HTR-8/SVneo (cell line): ENCODE measurements around the gene OPCML.

ENCODE experiments used
- DNase-seq: peaks from one replicate; pipeline ENCODE4 v3.0.0; 2011; ENCODE audit warnings: low spot score, mixed read lengths; ENCODE audit not compliant: insufficient read length
- FAIRE-seq: peaks from 2 replicates; lab custom pipeline; 2011; peaks lifted over from hg19 to GRCh38; lab: Jason Lieb, UNC

OPCML gene

DNA sequence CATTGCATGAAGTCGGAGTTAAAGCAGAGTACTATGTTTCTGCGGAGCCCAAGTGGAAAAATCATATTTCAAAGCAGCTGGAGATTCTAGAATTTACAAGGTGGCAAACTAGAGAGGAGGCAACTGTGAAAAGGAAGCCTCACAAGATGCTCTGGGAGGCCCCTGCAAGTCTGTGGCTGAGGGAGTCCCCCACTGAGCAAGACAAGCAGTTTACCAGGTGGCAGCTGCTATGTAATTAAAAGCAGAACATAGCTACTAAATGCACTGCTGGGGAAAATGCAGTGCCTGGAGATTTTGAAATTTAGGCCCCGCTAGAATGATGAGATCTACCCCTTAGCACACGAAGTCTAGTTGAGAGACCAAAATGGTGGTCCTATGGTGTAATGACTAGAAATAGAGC is 728.0 kb downstream of the OPCML start:
- no peak for FAIRE-seq
- no peak for DNase-seq

DNA sequence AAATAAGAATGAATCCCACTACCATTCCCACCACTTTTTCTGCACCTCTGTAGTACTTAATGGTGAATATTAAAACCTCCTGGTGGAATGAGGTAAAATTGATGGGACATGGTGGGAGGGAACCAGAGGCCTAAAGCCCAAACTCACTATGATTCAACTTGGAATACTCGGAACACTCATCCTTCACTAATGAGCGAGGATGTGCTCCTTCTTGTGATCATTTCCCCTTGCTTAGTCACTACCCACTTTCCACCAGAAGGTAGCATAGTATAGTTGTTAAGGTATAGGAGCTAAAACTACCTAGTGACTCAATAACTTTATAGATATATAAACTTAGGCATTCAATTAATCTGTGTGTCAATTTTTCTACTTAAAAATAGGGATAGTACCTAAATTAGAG is 728.9 kb downstream of the OPCML start:
- FAIRE-seq (no peak), DNase-seq (no peak)

DNA sequence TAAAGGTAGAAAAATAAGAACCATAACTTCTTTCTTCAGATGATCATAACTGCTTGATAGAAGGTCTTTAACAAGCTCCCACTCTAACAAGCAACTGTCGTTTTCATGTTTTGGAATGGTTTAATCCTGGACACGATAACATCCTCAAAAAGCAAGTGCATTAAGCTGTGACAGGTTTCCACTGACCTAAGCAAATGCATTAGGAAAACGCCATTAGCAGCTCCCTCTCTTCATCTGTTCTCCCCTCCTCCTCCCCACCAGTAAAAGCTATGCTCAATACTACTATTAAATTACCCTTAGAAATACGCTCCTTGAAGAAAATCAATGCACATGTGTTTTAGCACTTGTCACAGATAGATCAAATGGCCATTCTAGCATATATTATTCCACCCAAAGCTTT is 729.4 kb downstream of the OPCML start:
- FAIRE-seq (no peak), DNase-seq (no peak)

DNA sequence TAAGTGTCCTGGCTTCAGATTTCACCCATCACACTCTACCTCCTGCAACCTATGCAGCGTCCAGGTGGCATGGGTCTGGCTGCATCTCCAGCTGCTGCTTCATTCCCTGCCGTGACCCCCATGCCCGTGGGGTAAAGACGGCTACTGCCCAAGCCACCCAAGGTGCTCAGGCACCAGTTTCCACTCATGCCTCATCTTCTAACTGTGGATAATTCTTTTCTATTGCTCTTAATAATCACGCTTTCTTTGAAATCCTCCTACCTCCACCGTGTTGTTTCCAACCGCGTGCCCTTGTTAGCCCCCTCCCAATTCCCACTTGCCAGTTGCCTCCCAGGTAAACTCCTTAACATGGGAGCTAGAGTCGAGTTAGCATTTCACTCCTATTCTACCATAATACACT is 738.5 kb downstream of the OPCML start:
- no peak for FAIRE-seq
- no peak for DNase-seq

DNA sequence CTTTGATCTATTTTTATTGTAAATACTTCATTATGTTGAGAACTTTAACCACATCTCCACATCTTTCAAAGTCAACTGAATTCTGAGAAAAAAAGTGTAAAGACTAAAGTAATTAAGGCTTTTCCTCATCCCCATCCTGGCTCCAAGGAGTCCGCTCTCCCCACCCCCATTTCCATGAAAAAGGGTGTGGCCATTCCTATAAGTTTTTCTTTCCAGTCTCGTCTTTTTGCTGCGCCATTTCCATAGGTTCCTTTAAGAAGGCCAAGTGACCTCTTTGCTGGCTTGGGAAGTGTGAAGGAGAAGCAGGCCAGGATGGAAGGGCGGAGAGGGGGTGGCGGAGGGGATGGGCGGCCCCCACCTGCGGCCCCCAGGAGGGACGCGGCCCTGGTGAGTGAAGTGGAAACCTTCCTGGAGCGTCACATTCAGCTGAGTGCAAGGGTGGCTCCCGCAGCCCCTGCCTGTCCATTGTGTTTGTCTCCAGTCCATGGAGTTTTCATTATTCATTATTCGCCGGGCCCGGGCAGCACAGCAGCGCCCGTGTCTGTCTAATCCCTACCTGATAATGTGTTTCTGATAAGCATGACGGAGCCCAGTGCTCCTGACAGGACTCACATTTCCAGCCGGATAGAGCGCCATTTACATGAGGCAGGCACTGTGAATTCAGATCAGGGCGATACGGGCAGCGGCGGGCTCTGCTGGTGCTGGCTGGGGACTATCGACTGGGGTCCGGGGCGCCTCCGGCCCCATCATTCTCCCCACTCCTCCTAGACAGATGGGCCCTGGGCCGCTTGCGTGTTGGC is 739.8 kb downstream of the OPCML start:
- FAIRE-seq (no peak), DNase-seq (no peak)

DNA sequence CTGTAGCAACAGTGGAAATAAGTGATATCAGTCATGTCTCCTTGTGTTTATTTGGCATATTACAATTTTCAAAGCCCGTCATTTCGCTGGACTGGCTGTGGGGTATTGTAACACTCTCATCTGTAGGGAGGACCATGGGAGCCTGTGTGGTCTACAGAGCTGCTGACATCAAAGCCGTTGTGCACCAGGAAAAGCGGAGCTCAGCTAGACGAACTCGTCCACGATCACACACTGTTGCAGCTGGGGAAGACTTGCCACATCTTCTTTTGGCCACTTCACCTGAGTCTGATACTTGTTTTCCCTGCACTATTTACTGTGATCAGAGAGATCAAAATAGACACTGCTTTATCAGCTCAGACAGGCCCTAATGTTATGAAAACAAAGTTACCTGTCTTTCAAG is 741.3 kb downstream of the OPCML start:
- FAIRE-seq = no peak
- DNase-seq = no peak

DNA sequence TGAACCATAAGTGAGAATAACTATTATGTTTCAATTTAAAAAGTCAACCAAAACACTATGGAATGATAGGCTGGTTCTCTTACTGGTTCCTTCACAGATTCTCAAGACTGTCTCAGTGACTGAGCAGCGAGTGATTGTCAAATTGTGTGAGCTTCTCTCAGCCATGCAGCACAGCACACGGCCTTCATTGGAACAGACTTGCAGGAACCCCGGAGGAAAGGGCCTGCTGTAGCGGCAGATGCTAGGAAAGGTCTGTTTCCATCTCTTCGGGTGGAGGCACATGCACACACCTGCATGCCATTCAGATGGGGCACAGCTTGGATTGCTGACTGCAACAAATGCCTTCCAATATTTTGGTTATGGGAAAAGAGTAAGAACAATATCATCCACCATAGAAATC is 741.8 kb downstream of the OPCML start:
- FAIRE-seq = no peak

DNA sequence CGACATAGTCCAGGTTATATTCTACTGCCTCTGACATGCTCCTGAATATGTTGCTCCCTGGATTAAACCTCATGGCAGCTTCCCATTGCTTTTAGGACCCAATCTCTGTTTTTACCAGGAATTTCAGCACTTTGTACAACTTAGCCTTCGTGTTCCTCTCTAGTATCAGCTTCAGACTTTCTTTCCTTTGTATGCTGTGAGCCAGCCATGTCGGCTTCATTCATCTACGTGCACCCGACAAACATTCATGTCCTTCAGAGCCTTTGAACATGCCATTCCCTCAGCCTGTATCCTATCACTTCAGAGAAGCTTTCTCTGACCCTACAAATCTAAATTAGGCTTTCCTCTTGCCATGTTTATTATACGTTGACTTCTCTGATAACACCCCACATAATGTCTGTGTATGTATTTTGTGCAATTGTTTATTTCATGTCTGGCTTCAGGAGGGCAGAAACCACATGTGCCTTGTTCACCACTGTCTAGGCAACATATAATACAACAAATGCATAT is 743.4 kb downstream of the OPCML start:
- no peak for DNase-seq
- no peak for FAIRE-seq

More for the DNA sequence above, 741.8 kb downstream of the OPCML start:
- DNase-seq = no peak

DNA sequence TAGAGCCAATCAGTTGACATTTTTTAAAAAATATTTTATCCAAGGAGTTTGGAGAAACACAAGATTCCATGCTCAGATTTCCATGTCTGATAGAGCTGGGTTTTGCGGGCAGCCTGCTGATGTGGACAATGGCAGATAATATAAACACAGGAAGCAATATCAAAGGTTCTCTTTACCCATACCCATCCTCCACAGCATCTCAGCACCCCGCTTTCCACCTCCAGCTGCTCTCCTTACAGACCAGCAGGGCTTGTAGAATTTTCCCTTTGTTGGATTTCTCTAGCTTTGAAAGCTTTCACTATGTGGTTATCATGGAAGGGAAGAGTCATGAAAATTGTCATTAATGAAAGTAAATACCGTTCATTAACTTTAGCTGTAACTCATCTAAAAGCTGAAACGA is 746.4 kb downstream of the OPCML start:
- DNase-seq (no peak), FAIRE-seq (no peak)

DNA sequence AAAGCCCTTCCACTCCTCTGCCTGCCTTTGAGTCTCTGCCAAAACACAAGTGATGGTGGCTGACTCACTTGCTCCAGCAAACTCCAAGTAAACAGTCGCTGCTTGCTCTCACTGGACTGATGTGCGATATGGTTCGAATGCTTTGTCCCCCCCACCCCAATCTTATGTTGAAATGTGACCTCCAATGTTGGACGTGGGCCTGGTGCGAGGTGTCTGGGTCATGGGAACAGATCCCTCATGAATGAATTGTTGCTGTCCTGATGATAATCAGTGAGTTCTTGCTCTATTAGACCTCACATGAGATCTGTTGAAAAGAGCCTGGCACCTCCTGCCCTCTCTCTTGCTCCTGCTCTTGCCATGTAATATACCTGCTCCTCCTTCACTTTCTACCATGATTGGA is 747.9 kb downstream of the OPCML start:
- DNase-seq = no peak
- FAIRE-seq = no peak

DNA sequence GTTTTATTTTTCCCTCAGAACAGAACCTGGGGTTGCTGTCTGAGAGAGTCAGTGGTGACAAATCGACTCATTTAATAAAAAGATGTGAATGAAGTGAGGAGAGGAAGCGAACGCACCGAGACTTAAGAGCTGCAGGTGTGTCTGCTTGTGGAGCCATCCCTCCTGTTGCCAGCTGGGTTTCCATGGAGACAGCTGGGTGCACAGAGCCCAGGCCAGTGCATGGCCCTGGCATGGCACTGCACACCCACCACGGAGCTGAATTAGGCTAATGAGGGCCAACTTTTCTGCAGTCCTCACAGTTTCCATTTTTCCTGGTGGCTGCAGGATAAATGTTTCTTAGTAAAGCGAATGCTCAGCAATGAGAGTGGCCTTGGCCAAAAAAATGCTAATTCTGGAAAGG is 750.2 kb downstream of the OPCML start:
- no peak for DNase-seq
- FAIRE-seq = no peak

DNA sequence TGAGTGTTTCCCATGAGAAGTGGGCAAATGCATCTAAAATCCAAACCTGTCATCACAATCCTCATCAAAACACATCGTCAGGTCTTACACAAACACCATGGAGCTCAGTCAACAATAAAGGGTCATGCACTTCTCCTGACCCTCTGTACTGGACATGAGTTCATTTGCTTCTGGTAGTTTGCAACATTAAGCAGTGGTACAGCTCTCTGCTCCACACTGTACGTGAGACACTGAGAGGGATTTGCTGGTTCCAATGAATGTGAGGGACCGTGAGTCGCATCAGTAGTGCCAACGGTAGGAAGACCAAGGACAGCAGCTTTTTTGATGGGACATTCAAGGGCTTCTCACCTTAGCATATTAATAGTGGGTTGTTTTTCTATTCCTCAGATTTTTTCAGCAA is 752.3 kb downstream of the OPCML start:
- DNase-seq (no peak), FAIRE-seq (no peak)

DNA sequence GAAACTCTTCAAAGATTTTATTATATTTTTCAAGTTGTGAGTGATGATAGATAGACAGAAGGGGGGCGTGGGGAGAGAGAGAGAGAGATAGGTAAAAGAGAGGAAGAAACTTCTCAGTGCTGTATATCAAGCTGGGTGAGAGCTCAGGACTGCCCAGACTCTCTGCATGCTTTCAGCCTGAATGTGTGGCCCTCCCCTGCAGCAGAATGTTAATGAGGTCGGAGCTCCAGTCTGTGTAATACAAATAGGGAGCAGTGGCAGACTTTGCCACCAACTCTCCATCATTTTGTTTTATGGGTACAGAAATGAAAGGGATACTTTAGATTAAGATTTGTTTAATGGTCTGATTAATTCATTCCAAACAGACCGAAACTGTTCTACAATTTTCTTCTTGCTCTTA is 752.8 kb downstream of the OPCML start:
- FAIRE-seq = no peak
- no peak for DNase-seq

DNA sequence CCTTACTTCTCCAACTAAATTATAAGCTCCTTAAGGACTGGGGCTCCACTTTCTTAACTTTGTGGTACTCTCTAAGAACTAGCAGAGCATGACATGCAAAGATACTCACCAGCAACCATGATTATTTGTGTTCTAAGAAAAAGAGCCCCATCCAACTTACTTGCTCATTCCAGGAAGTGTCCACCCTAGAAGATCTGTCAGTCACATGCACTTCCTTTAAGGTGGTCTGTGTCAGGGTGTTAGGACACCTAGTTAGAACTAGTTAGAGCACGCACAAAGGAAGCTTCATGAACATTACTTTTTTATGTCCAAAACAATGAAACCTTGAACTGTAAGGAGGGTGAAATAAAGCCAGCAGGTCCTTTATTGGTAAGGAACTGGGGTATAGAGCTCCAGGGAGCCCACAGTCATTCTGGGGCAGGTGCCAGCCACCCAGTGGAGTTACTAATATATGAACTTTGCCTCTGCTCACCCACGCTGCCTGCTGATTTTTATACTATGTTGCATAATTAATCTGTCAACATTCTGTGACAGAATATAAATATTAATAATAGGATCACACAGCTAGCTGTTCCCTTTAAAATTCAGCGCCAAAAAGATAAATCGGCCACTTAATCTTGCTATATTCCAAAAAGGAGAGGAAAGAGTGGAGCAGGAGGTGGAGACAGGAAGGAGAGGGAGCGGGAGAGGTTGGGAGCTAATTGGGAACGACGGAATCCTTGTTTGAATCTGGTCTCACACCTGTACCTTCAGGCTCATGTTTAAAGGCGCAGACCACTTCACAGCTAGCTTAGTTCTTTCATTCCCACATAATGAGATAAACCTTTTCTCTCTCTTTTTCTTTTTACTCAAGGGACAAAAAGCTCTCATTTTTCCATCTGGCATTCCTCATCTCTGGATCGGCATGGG is 755.0 kb downstream of the OPCML start:
- no peak for DNase-seq
- no peak for FAIRE-seq

DNA sequence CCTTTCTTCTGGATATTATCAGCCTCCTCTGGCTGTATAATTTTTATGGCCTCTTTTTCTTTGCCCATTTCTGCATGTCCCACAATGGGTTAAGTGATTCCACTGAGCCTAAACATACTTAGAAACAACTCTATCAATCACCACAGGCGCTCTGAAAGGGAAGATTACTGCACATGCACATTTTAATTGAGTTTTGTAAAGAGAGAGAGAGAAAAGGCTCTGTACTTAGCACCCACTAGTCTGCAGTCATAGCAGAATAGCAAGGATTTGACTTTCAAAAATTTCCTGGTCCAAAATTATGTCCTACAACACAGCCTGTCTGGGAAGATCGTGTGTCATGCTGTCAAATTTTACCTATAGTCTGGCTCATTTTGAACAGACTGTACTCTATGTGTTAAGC is 758.5 kb downstream of the OPCML start:
- DNase-seq (no peak), FAIRE-seq (no peak)

DNA sequence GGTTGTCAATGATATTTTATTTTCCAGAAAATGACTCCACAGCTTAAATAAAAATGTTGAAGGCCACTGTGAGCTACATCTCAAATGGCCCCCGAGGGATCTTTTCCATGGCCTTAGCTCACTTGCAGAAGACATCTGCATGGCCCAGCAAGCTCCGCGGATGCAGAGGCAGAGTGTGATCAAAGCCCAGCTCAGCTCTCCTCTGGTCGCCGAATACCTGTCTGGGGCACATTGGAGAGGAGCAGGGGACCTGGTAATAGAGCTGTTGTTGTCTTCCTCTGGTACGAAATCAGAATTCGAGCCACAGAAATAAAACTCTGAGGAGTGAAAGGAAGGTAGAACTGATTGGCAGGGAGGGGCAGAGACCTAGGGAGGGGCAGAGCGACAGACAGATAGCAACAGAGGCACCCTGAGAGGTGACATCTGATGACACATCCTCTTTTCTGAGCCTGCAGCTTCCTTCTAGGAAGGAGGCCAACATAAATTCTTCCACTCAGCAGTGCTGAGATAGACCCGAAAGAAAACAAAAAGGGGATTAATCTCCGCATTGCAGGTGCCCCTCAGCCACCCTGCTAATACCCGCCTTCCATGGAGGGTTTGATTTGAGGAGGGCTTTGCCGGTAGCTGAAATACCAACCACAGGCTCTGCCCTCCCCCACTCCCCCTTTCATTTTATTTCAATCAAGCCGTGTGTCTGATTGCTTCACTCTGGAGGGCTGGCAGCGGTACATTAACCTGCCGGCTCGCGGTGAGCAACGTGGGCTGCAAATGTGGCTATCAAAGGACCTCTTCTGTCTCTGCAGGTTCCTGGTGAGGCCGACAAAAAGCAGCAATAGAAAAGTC is 759.4 kb downstream of the OPCML start:
- FAIRE-seq = no peak
- DNase-seq = no peak

DNA sequence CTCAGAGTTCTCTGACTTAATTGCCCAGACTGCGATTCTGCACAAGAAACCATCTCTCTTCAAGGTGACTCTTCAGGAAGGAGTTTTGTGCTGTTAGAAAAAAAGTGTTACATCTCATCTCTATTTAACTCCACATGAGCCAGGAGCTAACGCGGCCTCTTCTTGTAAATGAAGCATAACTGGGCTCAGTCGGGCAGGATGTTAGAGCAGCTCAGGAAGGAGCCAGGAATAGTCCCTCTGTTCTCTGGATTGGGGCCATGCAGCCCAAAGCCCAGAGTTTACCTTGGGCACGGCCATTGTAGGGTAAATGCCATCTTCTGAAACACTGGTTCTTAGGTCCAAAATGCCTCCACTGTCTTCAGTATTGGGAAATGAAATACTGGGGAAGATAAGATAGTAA is 760.6 kb downstream of the OPCML start:
- FAIRE-seq (no peak), DNase-seq (no peak)

DNA sequence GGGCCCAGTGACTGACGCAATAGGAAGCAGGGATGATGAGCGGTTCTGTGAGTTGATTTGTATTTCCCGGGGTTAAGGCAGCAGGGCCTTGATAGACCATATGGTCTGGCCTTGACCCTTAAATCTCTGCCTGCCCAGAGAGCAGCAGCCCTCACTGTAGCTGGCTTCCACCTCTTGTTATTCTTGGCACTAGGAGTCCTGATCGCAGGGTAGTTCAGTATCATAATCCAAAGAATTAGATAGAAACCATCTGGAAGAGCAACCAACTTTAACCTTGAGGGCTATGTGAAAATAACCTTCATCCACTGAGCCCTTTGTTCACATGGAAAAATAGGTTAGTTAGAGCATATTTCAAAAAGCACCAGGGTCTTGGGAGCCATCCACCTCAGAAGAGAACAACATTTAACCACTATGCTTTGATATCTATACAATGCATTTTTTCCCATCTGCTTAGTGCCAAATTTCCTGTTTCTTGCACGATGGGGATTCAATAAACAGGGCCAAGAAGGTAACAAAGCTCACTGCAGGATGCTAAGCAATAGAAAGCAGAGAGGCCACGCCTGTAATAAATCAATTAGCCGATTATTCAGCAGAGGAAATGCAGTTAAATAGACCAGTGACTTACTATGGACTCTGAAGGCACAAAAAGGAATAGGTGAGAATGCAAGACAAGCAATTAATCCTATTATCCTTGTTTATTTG is 761.3 kb downstream of the OPCML start:
- no peak for FAIRE-seq
- DNase-seq = no peak

DNA sequence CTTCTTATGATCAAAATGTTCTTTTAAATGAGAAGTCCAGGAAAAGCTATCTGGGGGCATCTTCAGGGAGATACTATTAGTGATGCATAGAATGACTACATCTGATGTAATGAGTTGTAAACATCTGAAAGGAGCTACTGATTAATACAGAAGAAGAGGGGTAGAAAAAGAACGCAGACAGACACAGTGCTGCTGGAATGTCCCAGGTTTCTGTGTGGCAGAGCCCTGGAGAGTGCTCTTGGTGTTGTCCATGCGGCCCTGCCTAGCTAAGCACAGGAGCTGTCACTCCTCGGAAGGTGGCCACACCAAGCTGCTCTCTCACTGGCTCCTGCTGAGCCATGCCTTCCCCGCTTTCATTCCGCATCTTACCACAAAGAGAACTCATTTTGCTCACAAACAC is 768.8 kb downstream of the OPCML start:
- no peak for FAIRE-seq

DNA sequence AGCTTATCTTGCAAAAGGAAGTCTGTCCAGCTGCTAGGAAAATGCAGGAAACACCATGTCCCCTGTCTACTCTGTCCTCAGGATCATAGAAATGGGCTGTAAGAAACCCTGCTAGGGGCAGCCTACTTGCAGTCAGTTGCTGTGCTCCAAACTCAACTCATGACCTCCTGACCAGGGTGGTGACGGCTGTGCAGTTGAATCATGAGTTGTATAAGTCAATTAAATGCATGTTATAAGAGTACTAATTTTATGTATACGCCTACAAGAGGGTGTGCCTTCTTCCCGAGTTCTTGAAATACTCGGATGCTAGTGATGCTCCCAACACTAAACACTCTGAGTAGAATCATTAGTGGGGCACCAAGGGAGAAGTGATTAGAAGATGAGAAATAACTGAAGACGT is 776.4 kb downstream of the OPCML start:
- DNase-seq = no peak
- FAIRE-seq = no peak

More for the DNA sequence above, 768.8 kb downstream of the OPCML start:
- DNase-seq = no peak
